Omental fat pad (tissue), 4 donors: ENCODE results near the gene COX7B2. TPM values are rescaled to one million over a fixed set of nuclear protein-coding genes. Genes with fewer than 3 reads are reported as not detected.

Experiments
- ATAC-seq: fragments of 150-250 bp; one replicate; pipeline ENCODE4 v1.9.1; 2016; ENCODE audit warnings: mild to moderate bottlenecking, moderate library complexity; ENCODE audit not compliant: low FRiP score
- DNase-seq: peaks from one replicate; pipeline ENCODE4 v3.0.0-alpha.2; 2019; ENCODE audit warnings: low spot score
- total RNA-seq, 4 donors: library from RNA; depleted of rRNA; stranded (reverse); fragments of >200 nt; gene quantifications; one replicate each; pipeline ENCODE4 v1.1.0, GENCODE V29; 2016
- TF ChIP-seq, protein P1 (sequence below), 3 donors: fragments of 450-650 bp; IDR thresholded peaks; one replicate each; pipeline ENCODE4 v1.5.1; 2016 to 2017; ENCODE audit warnings: antibody characterized with exemption in 3 of 3, mild to moderate bottlenecking in 3 of 3, moderate library complexity in 2 of 3

The COX7B2 gene
- total RNA-seq, 4 donors from 2014 or later = not detected

DNA sequence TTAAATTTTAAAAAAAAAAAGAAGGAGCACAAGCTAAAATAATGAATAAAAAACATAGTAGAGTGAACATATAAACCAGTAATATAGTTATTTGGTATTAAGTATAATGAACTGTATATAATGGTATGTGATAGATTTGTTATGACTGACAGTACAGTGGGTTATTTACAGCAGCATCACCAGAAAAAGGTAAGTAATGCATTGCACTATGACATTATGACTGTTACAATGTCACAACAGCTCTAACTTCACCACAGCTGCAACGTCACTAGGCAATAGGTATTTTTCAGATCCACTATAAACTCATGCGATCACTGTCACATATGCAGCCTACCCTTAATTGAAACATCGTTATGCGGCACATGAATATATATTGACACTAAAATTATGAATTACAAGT lies 72.5 kb downstream of the COX7B2 start:
- DNase-seq (no peak), ATAC-seq (no peak)
- TF ChIP-seq, protein P1, sequence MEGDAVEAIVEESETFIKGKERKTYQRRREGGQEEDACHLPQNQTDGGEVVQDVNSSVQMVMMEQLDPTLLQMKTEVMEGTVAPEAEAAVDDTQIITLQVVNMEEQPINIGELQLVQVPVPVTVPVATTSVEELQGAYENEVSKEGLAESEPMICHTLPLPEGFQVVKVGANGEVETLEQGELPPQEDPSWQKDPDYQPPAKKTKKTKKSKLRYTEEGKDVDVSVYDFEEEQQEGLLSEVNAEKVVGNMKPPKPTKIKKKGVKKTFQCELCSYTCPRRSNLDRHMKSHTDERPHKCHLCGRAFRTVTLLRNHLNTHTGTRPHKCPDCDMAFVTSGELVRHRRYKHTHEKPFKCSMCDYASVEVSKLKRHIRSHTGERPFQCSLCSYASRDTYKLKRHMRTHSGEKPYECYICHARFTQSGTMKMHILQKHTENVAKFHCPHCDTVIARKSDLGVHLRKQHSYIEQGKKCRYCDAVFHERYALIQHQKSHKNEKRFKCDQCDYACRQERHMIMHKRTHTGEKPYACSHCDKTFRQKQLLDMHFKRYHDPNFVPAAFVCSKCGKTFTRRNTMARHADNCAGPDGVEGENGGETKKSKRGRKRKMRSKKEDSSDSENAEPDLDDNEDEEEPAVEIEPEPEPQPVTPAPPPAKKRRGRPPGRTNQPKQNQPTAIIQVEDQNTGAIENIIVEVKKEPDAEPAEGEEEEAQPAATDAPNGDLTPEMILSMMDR (IDR thresholded peaks at IDR 0.05) = no peak

DNA sequence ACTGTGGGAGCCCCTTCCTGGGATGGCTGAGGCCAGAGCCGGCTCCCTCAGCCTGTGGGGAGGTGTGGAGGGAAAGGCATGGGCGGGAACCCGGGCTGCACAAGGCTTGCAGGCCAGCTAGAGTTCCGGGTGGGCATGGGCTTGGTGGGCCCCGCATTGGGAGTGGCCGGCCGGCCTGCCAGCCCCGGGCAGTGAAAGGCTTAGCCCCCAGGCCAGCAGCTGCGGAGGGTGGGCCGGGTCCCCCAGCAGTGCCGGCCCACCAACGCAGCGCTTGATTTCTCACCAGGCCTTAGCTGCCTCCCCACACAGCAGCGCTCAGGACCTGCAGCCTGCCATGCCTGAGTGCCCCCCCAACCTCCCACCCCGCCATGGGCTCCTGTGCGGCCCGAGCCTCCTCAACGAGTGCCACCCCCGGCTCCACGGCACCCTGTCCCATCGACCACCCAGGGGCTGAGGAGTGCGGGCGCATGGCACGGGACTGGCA lies 78.0 kb downstream of the COX7B2 start:
- ATAC-seq = no peak
- DNase-seq = no peak
- TF ChIP-seq, protein P1 (IDR thresholded peaks at IDR 0.05) = no peak

DNA sequence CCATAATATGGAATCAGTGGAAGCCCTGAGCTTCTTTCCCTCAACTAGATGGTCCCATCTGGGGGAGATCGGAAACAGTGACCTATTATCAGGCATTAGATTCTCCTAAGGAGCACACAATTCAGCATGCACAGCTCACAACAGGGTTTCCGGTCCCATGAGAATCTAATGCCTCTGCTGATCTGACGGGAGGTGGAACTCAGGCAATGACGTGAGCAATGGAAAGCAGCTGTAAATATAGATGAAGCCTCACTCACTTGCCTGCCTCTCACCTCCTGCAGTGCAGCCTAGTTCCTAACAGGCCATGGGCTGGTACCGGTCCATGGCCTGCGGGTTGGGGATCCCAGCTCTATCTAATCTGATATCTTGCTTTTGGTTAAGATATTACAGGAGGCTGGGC lies 88.9 kb downstream of the COX7B2 start:
- ATAC-seq (no peak), DNase-seq (no peak)
- TF ChIP-seq, protein P1 (IDR thresholded peaks at IDR 0.05) = no peak

DNA sequence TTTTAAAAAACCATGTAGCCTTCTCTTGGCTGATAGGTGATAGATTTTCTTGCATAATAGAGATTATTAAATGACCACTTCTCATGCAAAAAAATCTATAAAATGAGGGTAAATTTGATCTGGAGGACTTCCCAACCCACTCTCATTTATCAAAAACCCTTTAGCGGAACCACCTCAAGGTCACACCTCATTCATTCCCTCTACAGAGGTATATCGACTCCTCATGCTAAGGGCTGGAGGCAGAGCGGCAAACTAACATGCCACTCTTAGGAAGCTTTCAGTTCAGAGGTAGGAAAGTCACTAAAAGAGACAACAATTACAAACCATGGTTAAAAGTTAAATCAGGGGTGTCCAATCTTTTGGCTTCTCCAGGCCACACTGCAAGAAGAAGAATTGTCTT lies 90.0 kb downstream of the COX7B2 start:
- DNase-seq (no peak), ATAC-seq (no peak)
- TF ChIP-seq, protein P1 (IDR thresholded peaks at IDR 0.05) = no peak

DNA sequence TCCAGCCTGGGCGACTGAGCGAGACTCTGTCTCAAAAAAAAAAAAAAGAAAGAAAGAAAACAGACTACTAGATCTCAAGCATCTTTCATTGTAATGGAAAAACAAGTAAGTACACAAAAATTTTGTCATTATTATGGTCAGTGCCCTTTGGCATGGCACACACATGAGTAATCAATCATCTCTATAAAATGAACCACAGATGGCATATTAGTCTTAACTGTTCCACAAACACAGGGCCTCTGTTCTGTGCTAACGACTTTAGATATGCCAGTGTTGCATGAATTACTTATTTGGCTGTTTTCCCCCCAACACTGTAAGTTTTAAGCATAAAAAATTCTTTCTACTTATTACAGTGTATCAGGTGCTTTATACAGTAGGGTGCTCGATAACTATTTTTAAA lies 90.4 kb downstream of the COX7B2 start:
- TF ChIP-seq, protein P1 (IDR thresholded peaks at IDR 0.05) = no peak
- ATAC-seq (no peak), DNase-seq (no peak)

DNA sequence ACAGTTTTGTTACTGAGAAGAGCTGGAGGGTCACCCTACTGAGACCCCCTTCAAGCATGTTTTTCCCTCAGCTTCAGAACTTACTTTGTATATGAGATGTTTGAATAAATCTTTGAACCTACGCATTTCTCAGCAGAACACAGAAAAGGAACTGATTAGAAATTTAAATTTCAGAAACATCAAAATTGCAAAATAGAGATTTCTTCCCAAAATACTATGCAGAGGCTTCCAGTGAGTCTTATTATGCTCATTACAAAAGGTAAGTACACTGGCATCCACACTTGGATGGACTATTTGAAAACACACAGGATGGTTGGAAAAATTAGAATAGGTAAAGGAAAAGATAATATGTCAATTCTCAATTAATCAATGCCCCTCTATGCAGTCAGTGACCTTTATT lies 91.2 kb downstream of the COX7B2 start:
- TF ChIP-seq, protein P1 (IDR thresholded peaks at IDR 0.05) = no peak

DNA sequence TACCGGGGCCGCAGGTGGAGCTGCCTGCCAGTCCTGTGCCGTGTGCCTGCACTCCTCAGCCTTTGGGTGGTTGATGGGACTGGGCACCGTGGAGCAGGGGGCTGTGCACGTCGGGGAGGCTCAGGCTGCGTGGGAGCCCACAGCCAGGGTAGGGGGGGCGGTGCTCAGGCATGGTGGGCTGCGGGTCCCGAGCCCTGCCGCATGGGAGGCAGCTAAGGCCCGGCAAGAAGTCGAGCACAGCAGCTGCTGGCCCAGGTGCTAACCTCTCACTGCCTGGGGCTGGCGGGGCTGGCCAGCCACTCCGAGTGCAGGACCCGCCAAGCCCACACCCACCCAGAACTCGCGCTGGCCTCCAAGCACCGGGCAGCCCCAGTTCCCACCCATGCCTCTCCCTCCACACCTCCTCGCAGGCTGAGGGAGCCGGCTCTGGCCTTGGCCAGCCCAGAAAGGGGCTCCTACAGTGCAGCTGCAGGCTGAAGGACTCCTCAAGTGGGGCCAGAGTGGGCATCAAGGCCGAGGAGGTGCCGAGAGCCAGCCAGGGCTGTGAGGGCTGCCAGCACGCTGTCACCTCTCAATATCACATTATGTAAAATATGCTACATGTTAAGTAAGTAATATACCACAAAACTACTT lies 104.1 kb downstream of the COX7B2 start:
- ATAC-seq (no peak), DNase-seq (no peak)
- TF ChIP-seq, protein P1 (IDR thresholded peaks at IDR 0.05) = no peak

More for the DNA sequence above, 91.2 kb downstream of the COX7B2 start:
- DNase-seq = no peak
- no peak for ATAC-seq
